ENCODE data around the gene CYGB. TPM values are rescaled to one million over a fixed set of nuclear protein-coding genes. Genes with fewer than 3 reads are reported as not detected.
A peak's percentile ranks its signal among the peaks of the same experiment; 100 is the strongest.

Gene CYGB
- total RNA-seq, 1 donor from 2014 or later = 34.3 TPM

- H3K27me3 ChIP-seq = no peaks in the 10 kb centered on the region
- intact Hi-C loops (cut with DNase I) = no loop called here
- H3K27ac ChIP-seq = no peak overlapping the region
- DNase-seq (no peak), ATAC-seq (no peak)
- no peaks in the 10 kb centered on the region for H3K4me1 ChIP-seq
- H3K9me3 ChIP-seq = no peaks in the 10 kb centered on the region
- H3K4me3 ChIP-seq = no peak overlapping the region
- H3K36me3 ChIP-seq = peaks cover 9% of the 10 kb centered on the region
- TF ChIP-seq, protein P1, sequence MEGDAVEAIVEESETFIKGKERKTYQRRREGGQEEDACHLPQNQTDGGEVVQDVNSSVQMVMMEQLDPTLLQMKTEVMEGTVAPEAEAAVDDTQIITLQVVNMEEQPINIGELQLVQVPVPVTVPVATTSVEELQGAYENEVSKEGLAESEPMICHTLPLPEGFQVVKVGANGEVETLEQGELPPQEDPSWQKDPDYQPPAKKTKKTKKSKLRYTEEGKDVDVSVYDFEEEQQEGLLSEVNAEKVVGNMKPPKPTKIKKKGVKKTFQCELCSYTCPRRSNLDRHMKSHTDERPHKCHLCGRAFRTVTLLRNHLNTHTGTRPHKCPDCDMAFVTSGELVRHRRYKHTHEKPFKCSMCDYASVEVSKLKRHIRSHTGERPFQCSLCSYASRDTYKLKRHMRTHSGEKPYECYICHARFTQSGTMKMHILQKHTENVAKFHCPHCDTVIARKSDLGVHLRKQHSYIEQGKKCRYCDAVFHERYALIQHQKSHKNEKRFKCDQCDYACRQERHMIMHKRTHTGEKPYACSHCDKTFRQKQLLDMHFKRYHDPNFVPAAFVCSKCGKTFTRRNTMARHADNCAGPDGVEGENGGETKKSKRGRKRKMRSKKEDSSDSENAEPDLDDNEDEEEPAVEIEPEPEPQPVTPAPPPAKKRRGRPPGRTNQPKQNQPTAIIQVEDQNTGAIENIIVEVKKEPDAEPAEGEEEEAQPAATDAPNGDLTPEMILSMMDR (IDR thresholded peaks at IDR 0.05) = no peak
Measured at GRCh38 chr17:76481071-76481655, 56.3 kb downstream of the CYGB start.

DNA sequence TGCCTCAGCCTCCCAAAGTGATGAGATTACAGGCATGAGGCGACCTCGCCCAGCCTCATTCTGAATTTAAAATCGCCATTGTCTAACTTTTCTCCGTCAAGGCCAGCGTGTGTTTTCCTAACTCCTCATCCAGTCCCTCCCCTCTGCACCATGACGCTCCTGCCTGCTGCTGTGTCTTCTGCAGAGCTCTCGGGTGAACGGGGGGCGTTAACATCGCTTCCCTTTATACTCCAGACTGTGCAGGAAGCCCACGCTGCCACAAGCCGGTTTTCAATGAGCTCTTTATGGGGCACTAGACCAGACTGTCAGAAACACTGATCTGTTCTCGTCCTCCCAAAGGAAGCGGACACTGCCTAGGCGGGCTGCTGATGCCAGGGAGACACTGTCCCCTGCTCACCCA, 56.9 kb downstream of the CYGB start:
- no peaks in the 10 kb centered on the region for H3K9me3 ChIP-seq
- H3K36me3 ChIP-seq = peaks cover 9% of the 10 kb centered on the region
- intact Hi-C loops (cut with DNase I) = no loop called here
- no peak for ATAC-seq
- TF ChIP-seq, protein P1 (IDR thresholded peaks at IDR 0.05) = no peak
- no peaks in the 10 kb centered on the region for H3K27me3 ChIP-seq
- H3K4me1 ChIP-seq = no peaks in the 10 kb centered on the region
- H3K4me3 ChIP-seq = no peak overlapping the region
- no peak overlapping the region for H3K27ac ChIP-seq
- no peak for DNase-seq

DNA sequence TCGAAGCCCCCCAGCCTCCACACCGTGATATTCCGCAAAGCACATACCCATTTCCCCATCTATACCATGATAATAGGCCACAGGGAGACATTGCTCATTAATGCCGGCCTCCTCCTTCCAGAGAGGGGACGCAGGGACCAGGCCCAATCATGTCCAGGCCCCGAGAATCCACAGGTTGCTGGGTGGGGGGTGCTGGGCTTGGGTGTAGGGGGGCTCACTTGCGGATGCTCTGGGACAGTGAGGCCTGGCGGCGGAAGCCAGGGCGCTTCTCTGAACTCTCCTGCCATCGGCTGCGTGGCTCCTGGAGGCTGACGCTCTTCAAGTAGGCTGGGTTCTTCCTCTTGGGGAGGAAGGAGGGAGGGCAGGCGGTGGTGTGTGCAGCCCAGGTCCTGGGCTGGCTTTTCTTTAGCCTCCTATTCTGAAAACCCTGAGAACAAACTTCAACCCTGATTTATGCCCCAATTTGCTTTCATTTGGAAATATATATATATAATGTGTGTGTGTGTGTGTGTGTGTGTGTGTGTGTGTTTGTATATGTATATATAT, 57.9 kb downstream of the CYGB start:
- Histone ChIP-seq H3K9me3 (no peaks in the 10 kb centered on the region), H3K4me3 (no peak overlapping the region), H3K27me3 (no peaks in the 10 kb centered on the region), H3K27ac (no peak overlapping the region), H3K4me1 (no peaks in the 10 kb centered on the region), H3K36me3 (peaks cover 14% of the 10 kb centered on the region)
- intact Hi-C loops (cut with DNase I) = no loop called here
- TF ChIP-seq, protein P1 (IDR thresholded peaks at IDR 0.05) = no peak
- DNase-seq (no peak), ATAC-seq (no peak)

GRCh38 chr17:76478730-76479514, 58.6 kb downstream of the CYGB start:
- Histone ChIP-seq H3K36me3 (peaks cover 21% of the 10 kb centered on the region), H3K27me3 (no peaks in the 10 kb centered on the region), H3K27ac (no peak overlapping the region), H3K4me3 (no peak overlapping the region), H3K9me3 (no peaks in the 10 kb centered on the region), H3K4me1 (no peaks in the 10 kb centered on the region)
- intact Hi-C loops (cut with DNase I) = no loop called here
- DNase-seq = peak; percentile 43
- no peak for ATAC-seq
- TF ChIP-seq, protein P1 (IDR thresholded peaks at IDR 0.05) = no peak

GRCh38 chr17:76478097-76478496, 59.4 kb downstream of the CYGB start:
- ATAC-seq (no peak), DNase-seq (no peak)
- no peak overlapping the region for H3K27ac ChIP-seq
- no peak overlapping the region for H3K4me3 ChIP-seq
- H3K36me3 ChIP-seq = peaks cover 29% of the 10 kb centered on the region
- no peaks in the 10 kb centered on the region for H3K4me1 ChIP-seq
- TF ChIP-seq, protein P1 (IDR thresholded peaks at IDR 0.05) = no peak
- H3K27me3 ChIP-seq = no peaks in the 10 kb centered on the region
- intact Hi-C loops (cut with DNase I) = no loop called here
- H3K9me3 ChIP-seq = no peaks in the 10 kb centered on the region

Measured in upper lobe of right lung (tissue), 1 donor.